Mesenchymal stem cell (in vitro differentiated cells and primary cell): ENCODE measurements around the gene TREM1.

Source experiments
- DNase-seq: peaks from one replicate; pipeline ENCODE4 v3.0.0-alpha.2; 2013
- H2AFZ ChIP-seq: one replicate; pipeline ENCODE4 v1.6.1; 2013; ENCODE audit warnings: low read depth, mild to moderate bottlenecking, control low read depth, inconsistent platforms, low read length, moderate library complexity
- H2AK5ac ChIP-seq: 2 replicates; pipeline ENCODE4 v1.6.1; 2013; ENCODE audit warnings: low read length, moderate library complexity, mild to moderate bottlenecking, inconsistent platforms; ENCODE audit not compliant: severe bottlenecking
- H2BK120ac ChIP-seq: one replicate; pipeline ENCODE4 v1.6.1; 2013; ENCODE audit warnings: low read depth, mild to moderate bottlenecking, inconsistent platforms, low read length, moderate library complexity
- H2BK12ac ChIP-seq, 2 experiments: one replicate each; pipeline ENCODE4 v1.6.1; 2013; ENCODE audit warnings: inconsistent platforms in 2 of 2, low read length in 2 of 2, mild to moderate bottlenecking in 2 of 2, moderate library complexity in 2 of 2, control low read depth in 1 of 2
- H2BK15ac ChIP-seq: one replicate; pipeline ENCODE4 v1.6.1; 2013; ENCODE audit warnings: mild to moderate bottlenecking, low read depth, inconsistent platforms; ENCODE audit not compliant: poor library complexity, severe bottlenecking
- H2BK5ac ChIP-seq: 2 replicates; pipeline ENCODE4 v1.6.1; 2013; ENCODE audit warnings: low read depth, mild to moderate bottlenecking, low read length, control low read depth, inconsistent platforms; ENCODE audit not compliant: poor library complexity, severe bottlenecking
- H3K14ac ChIP-seq, 2 experiments: one replicate each; pipeline ENCODE4 v1.6.1; 2013; ENCODE audit warnings: inconsistent platforms in 2 of 2, low read length in 2 of 2, control low read depth in 1 of 2, mild to moderate bottlenecking in 1 of 2, moderate library complexity in 1 of 2
- H3K18ac ChIP-seq, 2 experiments: one replicate each; pipeline ENCODE4 v1.6.1; 2013; ENCODE audit warnings: inconsistent platforms in 2 of 2, low read length in 2 of 2, control low read depth in 1 of 2, low read depth in 1 of 2, mild to moderate bottlenecking in 1 of 2
- H3K23ac ChIP-seq, 2 experiments: one replicate each; pipeline ENCODE4 v1.6.1; 2013; ENCODE audit warnings: inconsistent platforms in 2 of 2, low read length in 2 of 2, mild to moderate bottlenecking in 2 of 2, moderate library complexity in 2 of 2, control low read depth in 1 of 2
- H3K27ac ChIP-seq: 2 replicates; pipeline ENCODE4 v1.5.1; 2013; ENCODE audit warnings: mild to moderate bottlenecking, moderate library complexity, low read length, control low read depth, inconsistent platforms; ENCODE audit not compliant: poor library complexity, severe bottlenecking
- H3K27me3 ChIP-seq, 2 experiments: 2 replicates each; pipeline versions ENCODE4 v1.6.1 to v1.7.0; 2013; ENCODE audit warnings: low read length in 2 of 2, mild to moderate bottlenecking in 2 of 2, moderate library complexity in 2 of 2, control low read depth in 1 of 2, inconsistent platforms in 1 of 2; ENCODE audit not compliant: control insufficient read depth in 1 of 2, insufficient read depth in 1 of 2
- H3K36me3 ChIP-seq, 2 experiments: 2 replicates each; pipeline versions ENCODE4 v1.6.1 to v1.7.0; 2013; ENCODE audit warnings: low read length in 2 of 2, control low read depth in 1 of 2, inconsistent platforms in 1 of 2, low read depth in 1 of 2, mild to moderate bottlenecking in 1 of 2; ENCODE audit not compliant: insufficient read depth in 2 of 2, control insufficient read depth in 1 of 2
- H3K4ac ChIP-seq, 2 experiments: one replicate each; pipeline ENCODE4 v1.6.1; 2013; ENCODE audit warnings: inconsistent platforms in 2 of 2, low read length in 2 of 2, mild to moderate bottlenecking in 2 of 2, moderate library complexity in 2 of 2, control low read depth in 1 of 2, low read depth in 1 of 2
- H3K4me1 ChIP-seq: 2 replicates; pipeline ENCODE4 v1.6.1; 2013; ENCODE audit warnings: low read depth, low read length, control low read depth; ENCODE audit not compliant: control insufficient read depth, insufficient read depth
- H3K4me2 ChIP-seq: 2 replicates; pipeline ENCODE4 v1.6.1; 2013; ENCODE audit warnings: low read length, mild to moderate bottlenecking, inconsistent platforms; ENCODE audit not compliant: poor library complexity, severe bottlenecking
- H3K4me3 ChIP-seq, 2 experiments: 2 replicates each; pipeline versions ENCODE4 v1.5.1 to v1.7.0; 2013; ENCODE audit warnings: low read length in 2 of 2, mild to moderate bottlenecking in 2 of 2, control low read depth in 1 of 2, low read depth in 1 of 2; ENCODE audit not compliant: insufficient read depth in 1 of 2
- H3K79me1 ChIP-seq: replicated peaks from 2 replicates; pipeline ENCODE4 v1.6.1; 2013; ENCODE audit warnings: mild to moderate bottlenecking, control low read depth, low read length, inconsistent platforms; ENCODE audit not compliant: poor library complexity, severe bottlenecking
- H3K9ac ChIP-seq: 2 replicates; pipeline ENCODE4 v1.7.0; 2013; ENCODE audit warnings: mild to moderate bottlenecking, low read length, moderate library complexity
- H3K9me3 ChIP-seq: 2 replicates; pipeline ENCODE4 v1.7.0; 2013; ENCODE audit warnings: mild to moderate bottlenecking, low read length; ENCODE audit not compliant: control insufficient read depth
- H4K8ac ChIP-seq: one replicate; pipeline ENCODE4 v1.6.1; 2013; ENCODE audit warnings: inconsistent platforms, mild to moderate bottlenecking, low read length, moderate library complexity
- H4K91ac ChIP-seq: one replicate; pipeline ENCODE4 v1.6.1; 2013; ENCODE audit warnings: mild to moderate bottlenecking, low read length, inconsistent platforms
- WGBS: methylation state at CpG from one replicate; pipeline ENCODE4 v1.1.7; 2013; ENCODE audit warnings: mixed read lengths; 5-methylcytosine and 5-hydroxymethylcytosine counted together

Gene TREM1

GRCh38 chr6:41277605-41278004, 8.9 kb downstream of the TREM1 start:
- H3K4me2 ChIP-seq = no peak overlapping the region
- no peak overlapping the region for H2BK120ac ChIP-seq
- H4K91ac ChIP-seq = no peak overlapping the region
- no peaks in the 10 kb centered on the region for H3K36me3 ChIP-seq
- H2BK5ac ChIP-seq = no peak overlapping the region
- no peak overlapping the region for H3K9ac ChIP-seq
- H4K8ac ChIP-seq = no peak overlapping the region
- H2BK15ac ChIP-seq = no peak overlapping the region
- no peak overlapping the region for H3K4me3 ChIP-seq
- no peaks in the 10 kb centered on the region for H3K79me1 ChIP-seq
- peaks cover 31 to 34% of the 10 kb centered on the region in 2 experiments for H3K27me3 ChIP-seq
- H3K27ac ChIP-seq = no peak overlapping the region
- no peak overlapping the region for H3K4ac ChIP-seq
- H3K23ac ChIP-seq = no peak overlapping the region
- 69% methylated on average over 2 of the region's 2 CpGs for WGBS
- no peak overlapping the region for H2BK12ac ChIP-seq
- no peak overlapping the region for H2AK5ac ChIP-seq
- no peak overlapping the region for H3K18ac ChIP-seq
- H2AFZ ChIP-seq = no peak overlapping the region
- DNase-seq = no peak
- no peaks in the 10 kb centered on the region for H3K4me1 ChIP-seq
- no peak overlapping the region for H3K14ac ChIP-seq
- H3K9me3 ChIP-seq = no peaks in the 10 kb centered on the region

- no peak overlapping the region for H3K23ac ChIP-seq
- no peak overlapping the region for H2BK12ac ChIP-seq
- no peaks in the 10 kb centered on the region for H3K4me1 ChIP-seq
- H3K9me3 ChIP-seq = no peaks in the 10 kb centered on the region
- 81% methylated on average over 3 of the region's 4 CpGs for WGBS
- no peak overlapping the region for H2BK5ac ChIP-seq
- no peak overlapping the region for H3K4me2 ChIP-seq
- no peak for DNase-seq
- H2AK5ac ChIP-seq = no peak overlapping the region
- no peak overlapping the region for H3K9ac ChIP-seq
- H2AFZ ChIP-seq = no peak overlapping the region
- H3K27ac ChIP-seq = no peak overlapping the region
- H2BK120ac ChIP-seq = no peak overlapping the region
- no peak overlapping the region for H3K4me3 ChIP-seq
- peaks cover 31 to 42% of the 10 kb centered on the region in 2 experiments for H3K27me3 ChIP-seq
- no peak overlapping the region for H3K18ac ChIP-seq
- no peak overlapping the region for H2BK15ac ChIP-seq
- H4K8ac ChIP-seq = no peak overlapping the region
- H3K4ac ChIP-seq = no peak overlapping the region
- H3K79me1 ChIP-seq = no peaks in the 10 kb centered on the region
- H3K36me3 ChIP-seq = no peaks in the 10 kb centered on the region
- no peak overlapping the region for H3K14ac ChIP-seq
- no peak overlapping the region for H4K91ac ChIP-seq
These were observed 11.0 kb downstream of the TREM1 start for GRCh38 chr6:41275489-41275888.

DNA sequence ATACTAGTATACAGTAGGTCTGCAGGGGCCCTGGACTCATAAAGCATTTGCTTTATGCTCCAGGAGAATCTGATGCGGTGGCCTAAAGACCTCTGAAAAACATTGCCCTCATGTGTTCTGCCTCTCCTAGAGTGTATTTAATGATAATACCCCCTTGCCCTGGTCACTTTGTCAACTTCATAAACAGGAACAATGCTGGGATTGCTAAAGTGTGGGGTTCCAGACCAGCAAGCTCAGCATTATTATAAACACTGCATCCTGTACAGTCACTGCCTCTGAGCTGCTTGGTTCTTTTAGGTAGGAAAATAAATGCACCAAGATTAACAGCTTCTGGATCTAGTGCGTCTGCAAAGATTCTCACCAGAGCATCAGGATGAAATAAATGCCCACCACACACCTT, 12.2 kb downstream of the TREM1 start:
- Histone ChIP-seq H4K8ac (no peak overlapping the region), H3K14ac (no peak overlapping the region), H3K4me2 (no peak overlapping the region), H3K9ac (no peak overlapping the region), H2BK12ac (no peak overlapping the region), H2BK15ac (no peak overlapping the region), H3K27me3 (peaks cover 30 to 42% of the 10 kb centered on the region in 2 experiments), H3K79me1 (no peaks in the 10 kb centered on the region), H4K91ac (no peak overlapping the region), H2BK120ac (no peak overlapping the region), H3K18ac (no peak overlapping the region), H2BK5ac (no peak overlapping the region), H3K36me3 (no peaks in the 10 kb centered on the region), H3K23ac (no peak overlapping the region), H3K4me3 (no peak overlapping the region), H3K4me1 (no peaks in the 10 kb centered on the region), H3K4ac (no peak overlapping the region), H2AK5ac (no peak overlapping the region), H3K27ac (no peak overlapping the region), H3K9me3 (no peaks in the 10 kb centered on the region), H2AFZ (no peak overlapping the region)
- WGBS = 90% methylated on average over 2 of the region's 2 CpGs
- no peak for DNase-seq

DNA sequence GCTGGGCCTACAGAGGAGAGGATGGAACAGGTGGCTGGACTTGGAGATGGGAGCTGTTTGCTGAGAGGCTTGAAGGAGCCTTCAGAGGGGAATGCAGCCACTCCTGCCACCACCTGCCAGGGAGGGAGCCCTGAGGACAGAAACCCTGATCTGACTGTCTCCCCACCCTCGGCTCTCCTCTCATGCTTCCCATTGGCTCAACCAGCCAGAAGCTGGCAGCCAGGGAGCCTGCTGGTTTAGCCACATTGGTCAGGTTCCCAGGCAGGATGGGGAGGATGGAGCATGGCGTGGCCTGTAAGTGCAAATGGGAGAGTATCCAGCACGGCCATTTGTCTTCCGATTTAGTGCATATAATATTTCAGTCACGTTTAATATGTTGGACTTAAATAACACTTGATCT, 12.8 kb downstream of the TREM1 start:
- Histone ChIP-seq H4K8ac (no peak overlapping the region), H3K4me2 (no peak overlapping the region), H3K27ac (no peak overlapping the region), H3K4me1 (no peaks in the 10 kb centered on the region), H3K23ac (no peak overlapping the region), H3K79me1 (no peaks in the 10 kb centered on the region), H4K91ac (no peak overlapping the region), H3K27me3 (peaks cover 26 to 42% of the 10 kb centered on the region in 2 experiments), H2BK5ac (no peak overlapping the region), H2BK12ac (no peak overlapping the region), H3K18ac (no peak overlapping the region), H3K9ac (no peak overlapping the region), H2BK15ac (no peak overlapping the region), H3K14ac (no peak overlapping the region), H3K4me3 (no peak overlapping the region), H2AK5ac (no peak overlapping the region), H3K9me3 (no peaks in the 10 kb centered on the region), H3K36me3 (no peaks in the 10 kb centered on the region), H2AFZ (no peak overlapping the region), H3K4ac (no peak overlapping the region), H2BK120ac (no peak overlapping the region)
- DNase-seq = no peak
- no CpG with 5 or more reads among the region's 5 CpGs for WGBS
